ENCODE measurements around the gene KIAA0753.

DNA sequence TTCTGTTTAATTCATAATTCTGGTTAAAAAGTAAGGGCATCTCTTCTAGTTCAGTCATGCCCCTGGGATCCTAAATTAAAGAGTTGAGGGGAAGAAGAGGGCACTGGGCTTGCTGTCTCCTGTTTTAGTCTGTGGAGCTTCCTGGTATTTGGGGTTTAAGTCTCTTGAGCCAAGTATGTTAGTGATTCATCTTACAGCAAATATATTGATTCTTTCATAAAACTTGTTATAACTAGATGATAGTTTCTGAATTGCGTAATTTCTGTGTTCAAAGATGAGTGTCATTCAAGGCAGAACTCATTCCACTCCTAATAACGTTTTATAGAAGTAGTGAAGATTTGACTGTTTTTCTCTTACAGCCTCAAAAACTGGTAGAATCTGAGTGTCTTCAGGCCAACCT lies 2.1 kb upstream of the KIAA0753 start:
- TF ChIP-seq, protein P1, sequence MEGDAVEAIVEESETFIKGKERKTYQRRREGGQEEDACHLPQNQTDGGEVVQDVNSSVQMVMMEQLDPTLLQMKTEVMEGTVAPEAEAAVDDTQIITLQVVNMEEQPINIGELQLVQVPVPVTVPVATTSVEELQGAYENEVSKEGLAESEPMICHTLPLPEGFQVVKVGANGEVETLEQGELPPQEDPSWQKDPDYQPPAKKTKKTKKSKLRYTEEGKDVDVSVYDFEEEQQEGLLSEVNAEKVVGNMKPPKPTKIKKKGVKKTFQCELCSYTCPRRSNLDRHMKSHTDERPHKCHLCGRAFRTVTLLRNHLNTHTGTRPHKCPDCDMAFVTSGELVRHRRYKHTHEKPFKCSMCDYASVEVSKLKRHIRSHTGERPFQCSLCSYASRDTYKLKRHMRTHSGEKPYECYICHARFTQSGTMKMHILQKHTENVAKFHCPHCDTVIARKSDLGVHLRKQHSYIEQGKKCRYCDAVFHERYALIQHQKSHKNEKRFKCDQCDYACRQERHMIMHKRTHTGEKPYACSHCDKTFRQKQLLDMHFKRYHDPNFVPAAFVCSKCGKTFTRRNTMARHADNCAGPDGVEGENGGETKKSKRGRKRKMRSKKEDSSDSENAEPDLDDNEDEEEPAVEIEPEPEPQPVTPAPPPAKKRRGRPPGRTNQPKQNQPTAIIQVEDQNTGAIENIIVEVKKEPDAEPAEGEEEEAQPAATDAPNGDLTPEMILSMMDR (IDR thresholded peaks at IDR 0.05): no peak
- no peak for TF ChIP-seq POLR2A (IDR thresholded peaks at IDR 0.05)

Measured in Peyer's patch (tissue), 4 donors.